K562 (cell line): ENCODE measurements around the gene EXTL1. TPM values are rescaled to one million over a fixed set of nuclear protein-coding genes. Genes with fewer than 3 reads are reported as not detected.

Source experiments
- ATAC-seq: fragments of 200-7000 bp; cut with Tn5 transposase; 3 replicates; pipeline ENCODE4 v1.9.1; 2020; ENCODE audit warnings: moderate library complexity
- BruUV-seq: library from RNA; stranded (reverse); fragments of 400-500 nt; replicated peaks from 2 replicates; lab custom pipeline; 2021; lab: Mats Ljungman, UMichigan
- CTCF ChIA-PET: fragments of 300-600 bp; formaldehyde crosslinking; extraction: SDS; loops from one replicate; lab custom pipeline; 2021; ENCODE audit warnings: low intra/inter-chr PET ratio; lab: Yijun Ruan, JAX
- POLR2A ChIA-PET: fragments of 300-600, 350-650 bp; sonication (Branson Sonifier 250); formaldehyde crosslinking; extraction: SDS; loops from one replicate; lab custom pipeline; 2021; ENCODE audit warnings: antibody characterized with exemption, inconsistent platforms; lab: Yijun Ruan, JAX
- DNase-seq, 4 experiments: peaks; one replicate each; pipeline versions ENCODE4 v3.0.0 to v3.0.0-alpha.2; 2011 to 2018; ENCODE audit warnings: low spot score in 3 of 4, mixed read lengths in 3 of 4; ENCODE audit errors: extremely low read depth in 1 of 4
- FAIRE-seq: peaks from 2 replicates; lab custom pipeline; 2011; peaks lifted over from hg19 to GRCh38; lab: Jason Lieb, UNC
- H2AFZ ChIP-seq: 2 replicates; pipeline ENCODE4 v1.6.0; 2011; ENCODE audit warnings: low read depth, low read length, control low read depth, inconsistent platforms
- H3K27ac ChIP-seq: fragments of 200-600 bp; 3 replicates; pipeline ENCODE4 v1.8.0; 2011; ENCODE audit warnings: low read depth, mild to moderate bottlenecking, control low read depth, inconsistent platforms, low read length, moderate library complexity, mixed read lengths; ENCODE audit errors: extremely low read depth
- H3K27me3 ChIP-seq, 2 experiments: fragments of 300-600 bp in 1 of 2; 2 replicates in 1 of 2; 3 replicates in 1 of 2; pipeline versions ENCODE4 v1.6.0 to v1.8.0; 2011; ENCODE audit warnings: inconsistent platforms in 2 of 2, low read length in 2 of 2, mild to moderate bottlenecking in 1 of 2, mixed read lengths in 1 of 2, moderate library complexity in 1 of 2; ENCODE audit not compliant: control insufficient read depth in 2 of 2, insufficient read depth in 2 of 2
- H3K36me3 ChIP-seq: fragments of 300-600 bp; 3 replicates; pipeline ENCODE4 v1.8.0; 2011; ENCODE audit warnings: mild to moderate bottlenecking, low read length, inconsistent platforms; ENCODE audit not compliant: control insufficient read depth, insufficient read depth
- H3K4me1 ChIP-seq, 2 experiments: fragments of 200-600 bp in 1 of 2; replicated peaks in 1 of 2; 2 replicates in 1 of 2; 3 replicates in 1 of 2; pipeline versions ENCODE4 v1.5.1 to v1.8.0; 2011; ENCODE audit warnings: inconsistent platforms in 2 of 2, low read length in 2 of 2, mild to moderate bottlenecking in 1 of 2, mixed read lengths in 1 of 2, moderate library complexity in 1 of 2; ENCODE audit not compliant: control insufficient read depth in 2 of 2, insufficient read depth in 2 of 2
- H3K4me2 ChIP-seq: 2 replicates; pipeline ENCODE4 v1.6.1; 2011; ENCODE audit warnings: low read length, control low read depth, inconsistent platforms, mixed read lengths; ENCODE audit not compliant: insufficient read depth
- H3K4me3 ChIP-seq: fragments of 200-600 bp; sonication (generic), shearing (Covaris generic); 2 replicates; pipeline ENCODE4 v1.5.1; 2016; ENCODE audit warnings: control low read depth, inconsistent platforms
- H3K79me2 ChIP-seq: fragments of 200-600 bp; 3 replicates; pipeline ENCODE4 v1.8.0; 2011; ENCODE audit warnings: low read length, inconsistent platforms; ENCODE audit not compliant: control insufficient read depth, insufficient read depth
- H3K9ac ChIP-seq, 2 experiments: 2 replicates each; pipeline versions ENCODE4 v1.6.0 to v1.6.1; 2011; ENCODE audit warnings: low read depth in 2 of 2, low read length in 2 of 2, control low read depth in 1 of 2, inconsistent platforms in 1 of 2, mild to moderate bottlenecking in 1 of 2, mixed read lengths in 1 of 2; ENCODE audit not compliant: insufficient read depth in 1 of 2
- H3K9me1 ChIP-seq: one replicate; pipeline ENCODE4 v1.6.0; 2011; ENCODE audit warnings: inconsistent platforms, mild to moderate bottlenecking, low read length, moderate library complexity; ENCODE audit not compliant: control insufficient read depth, insufficient read depth
- H3K9me3 ChIP-seq: replicated peaks from 2 replicates; pipeline ENCODE4 v1.5.1; 2011; ENCODE audit warnings: low read depth, low read length, inconsistent platforms; ENCODE audit not compliant: control insufficient read depth, insufficient read depth
- H4K20me1 ChIP-seq: replicated peaks from 2 replicates; pipeline ENCODE4 v1.6.1; 2011; ENCODE audit warnings: low read length, inconsistent platforms, mixed read lengths; ENCODE audit not compliant: control insufficient read depth, insufficient read depth
- BRD9 ChIP-seq: fragments of 450-650 bp; IDR thresholded peaks from 2 replicates; pipeline ENCODE4 v1.6.1; 2018; ENCODE audit warnings: low read depth; ENCODE audit not compliant: partially characterized antibody
- EHMT2 ChIP-seq: fragments of 450-650 bp; IDR thresholded peaks from 2 replicates; pipeline ENCODE4 v1.6.1; 2018; ENCODE audit warnings: antibody characterized with exemption
- ETV1 ChIP-seq: fragments of 450-650 bp; conservative IDR thresholded peaks from 2 replicates; pipeline ENCODE4 v1.6.1; 2016; ENCODE audit warnings: missing genetic modification characterization, control low read depth, low read depth, missing compliant biosample characterization
- ETV5 ChIP-seq: sonication (generic); formaldehyde crosslinking; IDR thresholded peaks from 2 replicates; pipeline ENCODE4 v1.4.0; 2020; ENCODE audit warnings: low read depth, mild to moderate bottlenecking, missing genetic modification reagents
- GABPB1 ChIP-seq: sonication (generic); formaldehyde crosslinking; IDR thresholded peaks from 2 replicates; pipeline ENCODE4 v1.8.0; 2022; ENCODE audit warnings: mild to moderate bottlenecking, missing genetic modification reagents
- HDAC1 ChIP-seq, 2 experiments: fragments of 450-650 bp; IDR thresholded peaks; 2 replicates each; pipeline ENCODE4 v1.6.1; 2016 to 2017; ENCODE audit warnings: inconsistent platforms in 1 of 2, mild to moderate bottlenecking in 1 of 2, moderate library complexity in 1 of 2
- HDAC2 ChIP-seq: fragments of 450-650 bp; IDR thresholded peaks from 2 replicates; pipeline ENCODE4 v1.6.1; 2016; ENCODE audit warnings: mild to moderate bottlenecking
- L3MBTL2 ChIP-seq: fragments of 450-650 bp; IDR thresholded peaks from 2 replicates; pipeline ENCODE4 v1.6.1; 2016; ENCODE audit warnings: mild to moderate bottlenecking, moderate library complexity
- MCM2 ChIP-seq: fragments of 450-650 bp; IDR thresholded peaks from 2 replicates; pipeline ENCODE4 v1.6.1; 2017; ENCODE audit warnings: low read depth, mild to moderate bottlenecking
- RAD21 ChIP-seq, 2 experiments: fragments of 250-450 bp in 1 of 2; fragments of 450-650 bp in 1 of 2; sonication (Bioruptor Pico) in 1 of 2; formaldehyde crosslinking in 1 of 2; IDR thresholded peaks in 1 of 2; conservative IDR thresholded peaks in 1 of 2; 2 replicates each; pipeline versions ENCODE4 v1.4.0 to v1.8.0; 2020 to 2022; ENCODE audit warnings: mild to moderate bottlenecking in 2 of 2, moderate library complexity in 1 of 2
- RBM34 ChIP-seq: fragments of 200-400 bp; formaldehyde crosslinking; IDR thresholded peaks from 2 replicates; pipeline ENCODE4 v1.6.1; 2018; ENCODE audit warnings: low read length, borderline replicate concordance; ENCODE audit not compliant: insufficient read depth
- SMC3 ChIP-seq: conservative IDR thresholded peaks from 2 replicates; pipeline ENCODE4 v1.6.1; 2011; ENCODE audit warnings: low read depth, low read length, improper control_type of control experiment; ENCODE audit not compliant: insufficient read depth
- TRIM24 ChIP-seq, 2 experiments: fragments of 450-650 bp; IDR thresholded peaks; 2 replicates each; pipeline ENCODE4 v1.6.1; 2016
- WGBS: fragments of 100-300 bp; shearing (Covaris generic); methylation state at CpG from one replicate; pipeline ENCODE4 v1.1.6; 2016; ENCODE audit warnings: low coverage, mixed read lengths; ENCODE audit not compliant: insufficient coverage; ENCODE audit errors: missing lambda C conversion rate; 5-methylcytosine and 5-hydroxymethylcytosine counted together
- in situ Hi-C: fragments of 300-500 bp; cut with MboI; formaldehyde crosslinking; loops from 4 replicates; pipeline ENCODE4 v1.15.0; 2018; ENCODE audit warnings: inconsistent platforms, mixed read lengths
- intact Hi-C: fragments of 100-400 bp; cut with micrococcal nuclease; formaldehyde crosslinking; loops from 2 replicates; pipeline ENCODE4 v1.14.2; 2022
- polyA plus RNA-seq, 8 experiments: library from polyadenylated mRNA; depleted of rRNA in 4 of 8; stranded (reverse) in 5 of 8; unstranded in 3 of 8; fragments of >200 nt; fragmentation: Nextera tagmentation in 2 of 8; fragmentation: Illumina TruSeq in 1 of 8; extraction: Ambion mirVana in 2 of 8; extraction: Trizol in 1 of 8; gene quantifications; 2 replicates each; pipeline versions ENCODE4 v1.2.1 to v1.2.3, GENCODE V29; 2011 to 2014; ENCODE audit warnings: inconsistent platforms in 1 of 8, missing spikeins in 1 of 8
- total RNA-seq, 7 experiments: library from RNA; depleted of rRNA in 6 of 7; stranded (reverse); fragments of >200 nt in 6 of 7; fragmentation: Illumina TruSeq in 2 of 7; extraction: Trizol in 2 of 7; gene quantifications; 2 replicates each; pipeline versions ENCODE4 v1.2.1 to v1.2.3, GENCODE V29; 2011 to 2021; ENCODE audit warnings: low replicate concordance in 1 of 7
- TF ChIP-seq, protein P1 (sequence below): fragments of 450-650 bp; IDR thresholded peaks from 2 replicates; pipeline ENCODE4 v1.6.1; 2018; ENCODE audit not compliant: partially characterized antibody
- TF ChIP-seq, protein P2 (sequence below), 2 experiments: fragments of 450-650 bp; conservative IDR thresholded peaks; 2 replicates each; pipeline ENCODE4 v1.6.1; 2017; ENCODE audit warnings: mild to moderate bottlenecking in 2 of 2, moderate library complexity in 2 of 2

The EXTL1 gene
- total and polyA plus RNA-seq, 9 of the 15 experiments (the other 6 are each of a cell fraction or from before 2014, with no cell fraction given) = 0.04 to 0.23 (median 0.08) TPM; not detected in 3

DNA sequence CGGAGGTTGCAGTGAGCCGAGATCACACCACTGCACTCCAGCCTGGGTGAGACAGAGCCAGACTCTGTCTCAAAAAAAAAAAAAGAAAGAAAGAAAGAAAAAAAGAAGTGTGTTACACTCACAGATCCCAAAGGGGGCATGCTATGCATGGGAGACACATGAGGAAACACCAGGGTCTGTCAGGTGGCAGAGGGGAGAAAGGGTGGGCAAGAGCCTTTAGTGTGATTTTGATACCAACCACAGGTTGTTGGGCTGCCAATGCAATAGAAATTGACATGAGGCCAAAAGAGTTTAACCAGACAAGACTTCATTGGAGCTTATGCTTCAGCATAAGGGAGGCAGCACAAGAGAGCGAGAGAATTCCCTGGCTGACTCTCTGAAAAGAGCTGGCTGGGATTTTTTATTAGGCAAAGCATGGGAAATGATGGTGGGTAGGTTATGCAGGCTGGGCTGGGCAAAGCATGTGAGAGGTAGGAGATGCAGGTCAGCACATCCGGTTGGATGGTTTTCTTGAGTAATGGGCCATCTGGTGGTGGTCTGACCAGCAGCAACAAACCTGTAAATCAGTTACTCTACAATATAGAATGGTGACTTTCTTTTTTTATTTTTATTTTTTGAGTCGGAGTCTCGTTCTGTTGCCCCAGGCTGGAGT is 11.7 kb upstream of the EXTL1 start:
- peak in 2 of 4 experiments; percentile 47 to 77 for DNase-seq
- Histone ChIP-seq H3K27ac (no peak overlapping the region), H3K36me3 (no peaks in the 10 kb centered on the region), H3K27me3 (no peaks in the 10 kb centered on the region), H3K9ac (no peak overlapping the region), H3K4me3 (no peak overlapping the region), H3K9me1 (no peaks in the 10 kb centered on the region), H4K20me1 (no peaks in the 10 kb centered on the region), H3K79me2 (no peaks in the 10 kb centered on the region), H3K4me2 (no peak overlapping the region), H3K9me3 (no peaks in the 10 kb centered on the region), H3K4me1 (peaks cover 19 to 23% of the 10 kb centered on the region in 2 experiments), H2AFZ (peak overlapping the region; percentile 50)
- intact Hi-C loops = no loop called here
- FAIRE-seq = peak; percentile 75
- 56% methylated on average over 6 of the region's 6 CpGs for WGBS
- POLR2A ChIA-PET = interaction anchor here (0.6 to 2.5 kb wide), 8 partner anchors 13 to 1233 kb away, joined by 3 to 12 read pairs (median 5); no protein-coding TSS in a partner anchor
- peak; percentile 77 for ATAC-seq
- in situ Hi-C loops = loop anchor here (10.0 kb wide), 1 partner anchor 395 kb away; the partner anchor contains the start of gene MAN1C1
- BruUV-seq = no TSS peak
- CTCF ChIA-PET = interaction anchor here (0.7 to 1.4 kb wide), 2 partner anchors 9 to 115 kb away, joined by 3 to 5 read pairs; no protein-coding TSS in a partner anchor
- peak; percentile 46; the same call in 1 of the 2 replicates for TF ChIP-seq EHMT2
- TF ChIP-seq BRD9 = peak; percentile 55
- 0 out of 2 replicates have a peak, but pooled peaks have one; percentile 25 for TF ChIP-seq GABPB1 (CRISPR knock-in tag)
- 0 out of 2 replicates have a peak, but pooled peaks have one; percentile 15 for TF ChIP-seq HDAC2
- TF ChIP-seq MCM2 = no peak
- peak in 1 of 2 experiments; percentile 77; a peak in 2 of 4 replicates for TF ChIP-seq RAD21 (CRISPR knock-in tag; conservative IDR thresholded peaks at IDR 0.05 in 1 of 2, IDR thresholded peaks at IDR 0.05 in 1 of 2)
- no peak for TF ChIP-seq RBM34
- 0 out of 4 replicates have a peak, but pooled peaks of 1 of the 2 experiments have one; percentile 25 for TF ChIP-seq HDAC1 (IDR thresholded peaks at IDR 0.05)
- peak; percentile 76 for TF ChIP-seq ETV5 (CRISPR knock-in tag)
- TF ChIP-seq SMC3 = peak; percentile 44; the same call in 1 of the 2 replicates
- TF ChIP-seq, protein P1, sequence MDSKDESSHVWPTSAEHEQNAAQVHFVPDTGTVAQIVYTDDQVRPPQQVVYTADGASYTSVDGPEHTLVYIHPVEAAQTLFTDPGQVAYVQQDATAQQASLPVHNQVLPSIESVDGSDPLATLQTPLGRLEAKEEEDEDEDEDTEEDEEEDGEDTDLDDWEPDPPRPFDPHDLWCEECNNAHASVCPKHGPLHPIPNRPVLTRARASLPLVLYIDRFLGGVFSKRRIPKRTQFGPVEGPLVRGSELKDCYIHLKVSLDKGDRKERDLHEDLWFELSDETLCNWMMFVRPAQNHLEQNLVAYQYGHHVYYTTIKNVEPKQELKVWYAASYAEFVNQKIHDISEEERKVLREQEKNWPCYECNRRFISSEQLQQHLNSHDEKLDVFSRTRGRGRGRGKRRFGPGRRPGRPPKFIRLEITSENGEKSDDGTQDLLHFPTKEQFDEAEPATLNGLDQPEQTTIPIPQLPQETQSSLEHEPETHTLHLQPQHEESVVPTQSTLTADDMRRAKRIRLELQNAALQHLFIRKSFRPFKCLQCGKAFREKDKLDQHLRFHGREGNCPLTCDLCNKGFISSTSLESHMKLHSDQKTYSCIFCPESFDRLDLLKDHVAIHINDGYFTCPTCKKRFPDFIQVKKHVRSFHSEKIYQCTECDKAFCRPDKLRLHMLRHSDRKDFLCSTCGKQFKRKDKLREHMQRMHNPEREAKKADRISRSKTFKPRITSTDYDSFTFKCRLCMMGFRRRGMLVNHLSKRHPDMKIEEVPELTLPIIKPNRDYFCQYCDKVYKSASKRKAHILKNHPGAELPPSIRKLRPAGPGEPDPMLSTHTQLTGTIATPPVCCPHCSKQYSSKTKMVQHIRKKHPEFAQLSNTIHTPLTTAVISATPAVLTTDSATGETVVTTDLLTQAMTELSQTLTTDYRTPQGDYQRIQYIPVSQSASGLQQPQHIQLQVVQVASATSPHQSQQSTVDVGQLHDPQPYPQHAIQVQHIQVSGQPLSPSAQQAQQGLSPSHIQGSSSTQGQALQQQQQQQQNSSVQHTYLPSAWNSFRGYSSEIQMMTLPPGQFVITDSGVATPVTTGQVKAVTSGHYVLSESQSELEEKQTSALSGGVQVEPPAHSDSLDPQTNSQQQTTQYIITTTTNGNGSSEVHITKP = peak; percentile 6
- TF ChIP-seq, protein P2, sequence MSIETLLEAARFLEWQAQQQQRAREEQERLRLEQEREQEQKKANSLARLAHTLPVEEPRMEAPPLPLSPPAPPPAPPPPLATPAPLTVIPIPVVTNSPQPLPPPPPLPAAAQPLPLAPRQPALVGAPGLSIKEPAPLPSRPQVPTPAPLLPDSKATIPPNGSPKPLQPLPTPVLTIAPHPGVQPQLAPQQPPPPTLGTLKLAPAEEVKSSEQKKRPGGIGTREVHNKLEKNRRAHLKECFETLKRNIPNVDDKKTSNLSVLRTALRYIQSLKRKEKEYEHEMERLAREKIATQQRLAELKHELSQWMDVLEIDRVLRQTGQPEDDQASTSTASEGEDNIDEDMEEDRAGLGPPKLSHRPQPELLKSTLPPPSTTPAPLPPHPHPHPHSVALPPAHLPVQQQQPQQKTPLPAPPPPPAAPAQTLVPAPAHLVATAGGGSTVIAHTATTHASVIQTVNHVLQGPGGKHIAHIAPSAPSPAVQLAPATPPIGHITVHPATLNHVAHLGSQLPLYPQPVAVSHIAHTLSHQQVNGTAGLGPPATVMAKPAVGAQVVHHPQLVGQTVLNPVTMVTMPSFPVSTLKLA (conservative IDR thresholded peaks at IDR 0.05) = no peak
- peak; percentile 84 for TF ChIP-seq ETV1 (tag)
- TF ChIP-seq TRIM24 (IDR thresholded peaks at IDR 0.05) = no peak
- peak; percentile 29; the same call in 1 of the 2 replicates for TF ChIP-seq L3MBTL2
